ENCODE data around the gene RDX.

DNA sequence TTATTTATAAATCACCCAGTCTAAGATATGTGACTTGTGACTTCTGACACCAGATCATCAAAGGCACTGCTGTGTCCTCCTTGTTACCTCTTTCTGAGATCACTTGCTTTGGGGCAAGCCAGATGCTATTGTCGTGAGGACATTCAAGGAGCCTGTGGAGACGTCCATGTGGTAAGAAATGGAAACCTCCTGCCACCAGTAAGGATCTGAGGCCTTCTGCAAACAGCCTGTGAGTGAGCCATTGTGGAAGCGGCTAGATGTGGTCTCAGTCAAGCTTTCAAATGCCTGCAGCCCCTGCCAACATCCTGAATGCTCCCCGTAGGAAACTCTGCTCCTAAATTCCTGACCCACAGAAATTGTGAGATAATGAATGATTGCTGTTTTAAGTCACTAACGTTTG is 11.7 kb upstream of the RDX start:
- TF ChIP-seq SUZ12 (IDR thresholded peaks at IDR 0.05), result no peak
- TF ChIP-seq LEF1 (IDR thresholded peaks at IDR 0.05; ENCODE audit: borderline replicate concordance), result no peak
- no peak for TF ChIP-seq ARNT (IDR thresholded peaks at IDR 0.05)
- TF ChIP-seq, protein P1, sequence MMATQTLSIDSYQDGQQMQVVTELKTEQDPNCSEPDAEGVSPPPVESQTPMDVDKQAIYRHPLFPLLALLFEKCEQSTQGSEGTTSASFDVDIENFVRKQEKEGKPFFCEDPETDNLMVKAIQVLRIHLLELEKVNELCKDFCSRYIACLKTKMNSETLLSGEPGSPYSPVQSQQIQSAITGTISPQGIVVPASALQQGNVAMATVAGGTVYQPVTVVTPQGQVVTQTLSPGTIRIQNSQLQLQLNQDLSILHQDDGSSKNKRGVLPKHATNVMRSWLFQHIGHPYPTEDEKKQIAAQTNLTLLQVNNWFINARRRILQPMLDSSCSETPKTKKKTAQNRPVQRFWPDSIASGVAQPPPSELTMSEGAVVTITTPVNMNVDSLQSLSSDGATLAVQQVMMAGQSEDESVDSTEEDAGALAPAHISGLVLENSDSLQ (IDR thresholded peaks at IDR 0.05), result no peak
- no peak for TF ChIP-seq FOXA1 (IDR thresholded peaks at IDR 0.05)
- TF ChIP-seq FOXK2 (IDR thresholded peaks at IDR 0.05), result no peak
- TF ChIP-seq ZNF384 (IDR thresholded peaks at IDR 0.05), result no peak
- no peak for TF ChIP-seq CTBP1 (IDR thresholded peaks at IDR 0.05; ENCODE audit: borderline replicate concordance)
- no peak for TF ChIP-seq FOXM1 (IDR thresholded peaks at IDR 0.05; ENCODE audit: borderline replicate concordance)
- no peak for TF ChIP-seq BHLHE40 (IDR thresholded peaks at IDR 0.05; ENCODE audit: borderline replicate concordance)
- TF ChIP-seq TARDBP (IDR thresholded peaks at IDR 0.05), result no peak
- no peak for TF ChIP-seq SP1 (IDR thresholded peaks at IDR 0.05)
- TF ChIP-seq ELF4 (IDR thresholded peaks at IDR 0.05), result no peak
- no peak for TF ChIP-seq HDGF (IDR thresholded peaks at IDR 0.05; ENCODE audit: borderline replicate concordance)
